Measurements from ENCODE around the gene ASCL3. TPM values are rescaled to one million over a fixed set of nuclear protein-coding genes. Genes with fewer than 3 reads are reported as not detected.

ASCL3 gene
- total RNA-seq, 1 donor, result not detected

- Histone ChIP-seq H3K4me1 (ENCODE audit: insufficient read depth, low read length) (peaks cover 19% of the 10 kb centered on the region), H4K20me1 (ENCODE audit: insufficient read depth, low read length) (peaks cover 6% of the 10 kb centered on the region), H2AFZ (ENCODE audit: low read length) (peak within 1 kb of the TSS; percentile 92), H3K36me3 (ENCODE audit: insufficient read depth, low read length) (no peaks in the 10 kb centered on the region), H3K4me3 (ENCODE audit: insufficient read depth, low read length) (peak within 1 kb of the TSS; percentile 94), H3K27me3 (ENCODE audit: insufficient read depth, low read length) (no peaks in the 10 kb centered on the region), H3K4me2 (ENCODE audit: insufficient read depth, low read length) (peak within 1 kb of the TSS; percentile 88), H3K27ac (ENCODE audit: low read depth, low read length) (peak within 1 kb of the TSS; percentile 88), H3K9me3 (ENCODE audit: low read depth, low read length) (no peaks in the 10 kb centered on the region), H3K79me2 (ENCODE audit: insufficient read depth, low read length) (peaks cover 43% of the 10 kb centered on the region)
- peak; percentile 97 for DNase-seq (ENCODE audit: insufficient read length, low spot score, missing footprints)
- no peak for TF ChIP-seq CTCF (IDR thresholded peaks at IDR 0.05; ENCODE audit: extremely low read depth, low read depth, low read length)
Measured at GRCh38 chr11:8964324-8965320, 21.8 kb upstream of the ASCL3 start, which contains the start of gene TMEM9B. TMEM9B (minus strand) TSS chr11:8964442; CDS start chr11:8964313, 129 bp downstream.

- peaks cover 52% of the 10 kb centered on the region for H3K79me2 ChIP-seq (ENCODE audit: insufficient read depth, low read length)
- TF ChIP-seq CTCF (IDR thresholded peaks at IDR 0.05; ENCODE audit: extremely low read depth, low read depth, low read length), result no peak
- peak; percentile 90 for DNase-seq (ENCODE audit: insufficient read length, low spot score, missing footprints)
Measured at GRCh38 chr11:8963569-8964323, 20.9 kb upstream of the ASCL3 start.

GRCh38 chr11:8962841-8963240, 20.0 kb upstream of the ASCL3 start:
- no peak overlapping the region for H2AFZ ChIP-seq (ENCODE audit: low read length)
- no peaks in the 10 kb centered on the region for H3K36me3 ChIP-seq (ENCODE audit: insufficient read depth, low read length)
- peak overlapping the region; percentile 88 for H3K27ac ChIP-seq (ENCODE audit: low read depth, low read length)
- H3K4me2 ChIP-seq (ENCODE audit: insufficient read depth, low read length), result peak overlapping the region; percentile 88
- TF ChIP-seq CTCF (IDR thresholded peaks at IDR 0.05; ENCODE audit: extremely low read depth, low read depth, low read length), result no peak
- no peaks in the 10 kb centered on the region for H3K27me3 ChIP-seq (ENCODE audit: insufficient read depth, low read length)
- H3K4me3 ChIP-seq (ENCODE audit: insufficient read depth, low read length), result peak overlapping the region; percentile 94
- no peak for DNase-seq (ENCODE audit: insufficient read length, low spot score, missing footprints)
- peaks cover 59% of the 10 kb centered on the region for H3K79me2 ChIP-seq (ENCODE audit: insufficient read depth, low read length)
- peaks cover 6% of the 10 kb centered on the region for H4K20me1 ChIP-seq (ENCODE audit: insufficient read depth, low read length)
- H3K9me3 ChIP-seq (ENCODE audit: low read depth, low read length), result no peaks in the 10 kb centered on the region
- peaks cover 28% of the 10 kb centered on the region for H3K4me1 ChIP-seq (ENCODE audit: insufficient read depth, low read length)

More at GRCh38 chr11:8963569-8964323, 20.9 kb upstream of the ASCL3 start:
- Histone ChIP-seq H4K20me1 (ENCODE audit: insufficient read depth, low read length) (peaks cover 6% of the 10 kb centered on the region), H2AFZ (ENCODE audit: low read length) (peak overlapping the region; percentile 92), H3K4me1 (ENCODE audit: insufficient read depth, low read length) (peaks cover 28% of the 10 kb centered on the region), H3K27me3 (ENCODE audit: insufficient read depth, low read length) (no peaks in the 10 kb centered on the region), H3K27ac (ENCODE audit: low read depth, low read length) (peak overlapping the region; percentile 88), H3K4me3 (ENCODE audit: insufficient read depth, low read length) (peak overlapping the region; percentile 94), H3K9me3 (ENCODE audit: low read depth, low read length) (no peaks in the 10 kb centered on the region), H3K36me3 (ENCODE audit: insufficient read depth, low read length) (no peaks in the 10 kb centered on the region), H3K4me2 (ENCODE audit: insufficient read depth, low read length) (peak overlapping the region; percentile 88)
